UCSD-AML1 (cell line): ENCODE results near the gene RAB37.

Experiments
- DNase-seq: peaks from one replicate; lab custom pipeline; 2025; ENCODE audit not compliant: unreplicated experiment; lab: John Stamatoyannopoulos, UW

RAB37 gene

DNA sequence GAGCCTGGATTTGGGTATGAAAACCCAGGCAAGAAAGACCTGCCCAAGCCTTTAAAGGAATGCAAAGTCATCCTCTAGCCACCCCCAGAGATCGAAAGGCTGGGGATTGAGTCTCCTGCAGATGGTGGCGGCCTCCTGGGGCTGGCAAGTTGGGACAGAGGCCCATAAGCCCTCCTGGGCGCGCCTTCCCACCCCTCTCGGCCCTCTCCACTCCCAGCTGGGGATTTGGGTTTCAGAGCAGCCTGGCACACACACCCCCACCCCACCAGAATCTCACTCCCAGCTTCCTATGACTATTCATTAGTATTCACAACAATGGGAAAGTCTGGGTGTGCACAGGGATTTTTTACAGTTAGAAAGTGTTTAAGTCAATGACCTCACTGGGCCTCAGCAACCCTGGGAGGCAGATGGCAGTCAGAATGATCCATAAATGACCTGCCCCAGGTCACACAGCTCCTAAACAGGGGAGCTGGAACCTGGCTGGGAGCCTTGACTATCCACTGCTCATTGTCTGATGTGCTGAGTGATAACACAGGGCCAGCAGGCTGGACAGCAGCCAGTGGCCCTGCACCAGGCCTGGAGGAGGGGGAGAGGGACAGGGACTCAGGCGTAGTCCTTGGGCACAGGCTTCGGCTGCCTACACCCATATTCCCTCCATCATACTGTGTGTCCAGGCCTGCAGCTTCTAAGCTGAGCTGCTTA, 23.5 kb downstream of the RAB37 start:
- DNase-seq, result no peak

DNA sequence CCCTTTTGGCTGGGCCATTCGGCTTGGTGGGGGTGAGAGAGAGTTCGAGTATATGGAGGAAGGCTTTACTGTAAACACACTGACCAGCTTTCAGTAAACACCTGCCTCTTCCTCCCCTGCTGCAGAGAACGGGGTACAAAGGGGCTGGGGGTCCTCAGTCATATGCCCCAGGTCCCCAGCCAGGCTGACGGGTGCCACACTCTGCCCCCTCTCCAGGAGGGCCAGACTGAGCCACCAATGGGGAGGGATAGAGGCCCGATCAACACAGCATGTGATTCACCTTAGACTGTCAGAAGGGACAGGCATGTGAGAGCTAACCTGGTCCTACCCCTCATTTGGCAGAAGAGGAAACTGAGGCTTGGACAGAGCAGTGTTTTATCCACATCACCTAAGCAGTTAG, 24.4 kb downstream of the RAB37 start:
- DNase-seq, result no peak

DNA sequence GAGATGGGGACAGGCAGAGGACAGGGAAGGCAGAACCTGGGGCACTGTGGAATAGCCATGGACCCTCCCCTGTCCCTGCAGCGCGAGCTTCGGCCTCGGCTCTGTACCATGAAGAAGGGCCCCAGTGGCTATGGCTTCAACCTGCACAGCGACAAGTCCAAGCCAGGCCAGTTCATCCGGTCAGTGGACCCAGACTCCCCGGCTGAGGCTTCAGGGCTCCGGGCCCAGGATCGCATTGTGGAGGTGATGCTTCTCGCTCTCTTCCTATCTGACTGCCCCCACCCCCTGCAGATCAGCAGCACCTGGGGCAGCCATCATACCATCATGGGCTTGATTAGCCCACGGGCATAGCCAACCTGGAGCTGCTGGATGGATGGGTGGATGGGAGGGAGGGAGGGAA, 24.9 kb downstream of the RAB37 start:
- DNase-seq, result no peak

DNA sequence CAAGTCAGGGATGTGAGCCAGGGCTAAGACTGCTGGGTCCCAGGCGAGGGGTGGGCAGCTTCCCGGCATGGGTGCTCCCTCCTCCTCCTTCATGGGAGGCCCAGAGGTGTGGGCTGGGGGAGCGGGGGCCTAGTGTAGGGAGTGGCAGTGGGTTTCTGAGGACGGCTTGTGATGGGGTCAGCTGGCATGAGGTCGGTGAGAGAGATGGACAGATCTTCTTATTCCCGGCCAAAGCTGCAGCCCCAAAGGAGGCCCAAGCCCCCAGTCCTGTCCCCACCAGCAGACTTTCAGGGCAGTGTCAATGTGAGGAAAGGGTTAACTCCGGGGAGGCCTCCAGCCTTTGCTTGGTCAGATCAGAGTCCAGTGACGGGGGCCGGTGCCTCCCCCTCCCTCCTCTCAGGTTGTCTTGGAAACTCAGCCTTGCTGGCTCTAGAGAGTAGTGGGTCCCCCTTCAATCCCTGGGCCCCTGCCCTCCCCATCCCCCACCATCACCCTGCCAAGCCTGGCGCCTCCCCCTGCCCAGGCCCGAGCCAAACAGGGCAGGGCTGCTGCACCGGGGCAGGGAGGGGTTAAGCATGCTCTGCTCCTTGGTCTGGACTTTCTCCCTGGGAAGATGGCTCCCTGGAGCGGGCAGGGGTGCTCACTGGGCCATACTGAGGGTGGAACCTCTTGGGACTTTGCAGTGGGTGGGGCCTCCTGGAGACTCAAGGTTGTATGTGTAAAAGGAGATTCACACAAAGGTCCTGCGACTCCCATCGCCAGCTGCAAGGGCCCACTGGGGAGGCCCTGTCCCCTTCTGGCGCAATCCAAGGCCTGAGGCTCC, 26.7 kb downstream of the RAB37 start:
- DNase-seq, result no peak

DNA sequence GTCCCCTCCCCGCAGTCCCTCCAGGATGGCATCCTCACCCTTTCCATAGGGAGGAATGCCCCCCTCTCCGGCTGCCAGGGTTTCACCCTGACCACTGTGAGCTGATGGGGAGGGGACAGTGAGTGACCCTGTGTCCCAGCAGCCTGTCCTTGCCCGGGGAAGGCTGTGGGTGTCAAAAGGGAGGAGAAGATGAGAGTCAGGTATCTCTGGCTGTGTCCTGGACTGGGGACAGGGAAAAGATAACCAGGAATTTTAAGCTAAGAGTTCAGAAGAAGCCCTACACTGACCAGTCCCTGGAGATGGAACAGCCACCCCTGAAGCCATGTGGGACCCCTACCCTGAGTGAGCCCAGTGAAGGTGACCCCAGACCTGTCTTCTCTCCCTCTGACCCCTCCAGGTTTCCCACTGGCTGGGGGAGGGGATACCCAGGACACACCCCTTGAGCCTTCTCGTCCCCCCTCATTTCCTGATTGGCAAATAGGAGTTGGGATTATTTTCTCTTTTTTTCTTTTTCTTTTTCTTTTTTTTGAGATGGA, 27.8 kb downstream of the RAB37 start:
- DNase-seq, result no peak

DNA sequence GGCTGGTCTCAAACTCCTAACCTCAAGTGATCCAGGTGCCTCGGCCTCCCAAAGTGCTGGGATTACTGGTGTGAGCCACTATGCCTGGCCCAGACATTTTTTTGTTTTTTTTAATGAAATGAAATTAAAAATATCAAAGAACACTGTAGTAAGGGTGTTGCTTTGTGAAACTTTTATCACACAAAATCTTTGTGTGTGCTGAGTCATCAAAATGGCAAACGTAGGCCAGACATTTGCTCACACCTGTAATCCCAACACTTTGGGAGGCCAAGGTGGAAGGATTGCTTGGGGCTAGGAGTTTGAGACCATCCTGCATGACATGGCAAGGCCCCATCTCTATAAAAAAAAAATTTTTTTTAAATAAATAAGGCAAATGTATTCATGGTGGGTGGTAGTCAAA, 29.4 kb downstream of the RAB37 start:
- DNase-seq, result no peak

DNA sequence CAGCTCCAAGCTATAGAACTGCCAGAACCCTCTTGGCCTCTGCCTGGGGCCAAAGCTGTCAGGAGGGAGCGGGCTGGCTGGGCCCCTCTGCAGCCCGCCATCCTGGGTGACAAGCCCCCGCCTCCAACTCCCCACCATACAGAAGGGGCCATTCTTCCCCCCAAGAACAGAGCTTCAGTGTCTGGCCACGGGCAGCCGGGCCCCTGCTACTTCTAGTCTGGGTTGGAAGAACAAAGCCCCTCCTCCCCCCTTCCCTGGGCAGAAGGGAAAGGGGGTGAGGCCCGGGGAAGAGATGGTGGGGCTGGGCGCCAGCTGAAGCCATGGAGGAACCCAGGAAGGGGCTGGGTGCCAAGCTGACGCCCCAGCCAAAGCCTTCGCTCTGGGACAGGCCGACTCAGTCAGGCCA, 30.1 kb downstream of the RAB37 start:
- no peak for DNase-seq

DNA sequence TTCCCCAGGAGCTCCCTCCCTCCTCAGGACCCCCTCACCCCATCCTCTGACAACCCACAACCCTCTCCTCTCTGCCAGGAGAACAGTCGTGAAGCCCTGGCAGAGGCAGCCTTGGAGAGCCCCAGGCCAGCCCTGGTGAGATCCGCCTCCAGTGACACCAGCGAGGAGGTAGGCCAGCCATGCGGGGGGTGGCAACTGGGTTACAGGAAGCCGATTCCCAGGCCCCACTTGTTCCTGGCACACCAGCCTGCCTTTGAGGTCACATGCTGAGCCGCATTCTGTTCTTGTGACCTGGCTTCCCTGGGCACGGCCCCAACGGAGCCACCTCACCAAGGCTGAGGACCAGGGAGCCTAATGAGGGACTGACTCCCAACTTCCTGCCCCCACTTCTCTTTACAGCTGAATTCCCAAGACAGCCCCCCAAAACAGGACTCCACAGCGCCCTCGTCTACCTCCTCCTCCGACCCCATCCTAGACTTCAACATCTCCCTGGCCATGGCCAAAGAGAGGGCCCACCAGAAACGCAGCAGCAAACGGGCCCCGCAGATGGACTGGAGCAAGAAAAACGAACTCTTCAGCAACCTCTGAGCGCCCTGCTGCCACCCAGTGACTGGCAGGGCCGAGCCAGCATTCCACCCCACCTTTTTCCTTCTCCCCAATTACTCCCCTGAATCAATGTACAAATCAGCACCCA, 31.2 kb downstream of the RAB37 start:
- DNase-seq, result no peak

DNA sequence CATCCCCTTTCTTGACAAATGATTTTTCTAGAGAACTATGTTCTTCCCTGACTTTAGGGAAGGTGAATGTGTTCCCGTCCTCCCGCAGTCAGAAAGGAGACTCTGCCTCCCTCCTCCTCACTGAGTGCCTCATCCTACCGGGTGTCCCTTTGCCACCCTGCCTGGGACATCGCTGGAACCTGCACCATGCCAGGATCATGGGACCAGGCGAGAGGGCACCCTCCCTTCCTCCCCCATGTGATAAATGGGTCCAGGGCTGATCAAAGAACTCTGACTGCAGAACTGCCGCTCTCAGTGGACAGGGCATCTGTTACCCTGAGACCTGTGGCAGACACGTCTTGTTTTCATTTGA, 31.7 kb downstream of the RAB37 start:
- DNase-seq, result no peak

DNA sequence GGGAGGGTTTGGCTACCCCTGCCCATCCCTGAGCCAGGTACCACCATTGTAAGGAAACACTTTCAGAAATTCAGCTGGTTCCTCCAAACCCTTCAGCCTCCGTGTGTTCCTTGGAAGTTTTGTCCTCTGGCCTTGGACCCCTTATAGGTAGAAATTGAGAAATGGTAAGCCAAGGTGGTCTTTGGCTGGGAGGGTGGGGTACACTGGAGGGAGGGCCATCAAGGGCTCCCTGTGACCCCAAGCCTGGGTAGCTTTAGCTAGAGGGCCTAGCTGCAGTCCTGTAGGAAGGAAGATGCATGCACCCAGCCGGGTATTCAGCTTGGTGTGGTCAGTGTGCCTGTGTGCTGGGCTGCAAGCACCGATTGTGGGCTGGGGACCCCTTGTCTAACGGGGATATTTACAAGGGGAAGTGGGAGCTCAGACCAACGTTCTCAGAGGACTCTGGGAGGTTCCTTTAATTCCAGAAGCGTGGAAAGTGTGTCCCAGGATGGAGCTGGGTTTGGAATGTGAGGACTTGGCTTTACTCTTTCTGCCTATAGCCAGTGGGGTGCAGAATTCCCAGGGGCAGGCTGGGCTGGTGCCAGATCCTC, 32.3 kb downstream of the RAB37 start:
- DNase-seq, result no peak

DNA sequence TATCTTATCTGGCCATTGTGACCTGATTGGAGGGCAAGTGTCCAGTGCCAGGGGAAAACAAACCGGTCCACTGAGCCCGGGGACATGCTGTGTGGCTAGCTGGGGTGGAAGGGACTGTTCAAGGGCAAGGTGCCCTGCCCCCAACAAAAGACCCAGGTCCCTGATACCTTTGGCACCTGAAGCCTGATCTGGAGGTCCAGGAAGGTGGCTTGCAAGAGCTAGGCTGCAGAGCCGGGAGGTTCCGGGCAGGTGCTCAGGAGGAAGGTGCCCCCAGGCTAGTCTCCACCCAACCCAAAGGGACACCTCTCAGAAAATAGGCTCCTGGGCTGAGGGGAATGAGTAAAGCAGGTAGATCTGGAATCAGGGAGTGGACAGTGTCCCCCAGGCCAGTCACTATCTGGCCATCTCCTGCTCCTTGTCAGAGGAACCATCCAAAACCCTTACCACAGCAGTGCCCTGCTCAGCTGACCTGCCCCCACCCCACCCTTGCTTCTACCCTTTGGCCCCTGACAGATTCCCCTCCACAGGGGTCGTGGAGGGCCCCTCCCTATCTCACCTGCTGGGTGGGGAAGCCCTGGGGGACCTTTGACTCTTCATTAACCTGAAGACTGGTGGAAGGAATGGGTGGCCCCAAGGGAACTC, 32.9 kb downstream of the RAB37 start:
- no peak for DNase-seq

DNA sequence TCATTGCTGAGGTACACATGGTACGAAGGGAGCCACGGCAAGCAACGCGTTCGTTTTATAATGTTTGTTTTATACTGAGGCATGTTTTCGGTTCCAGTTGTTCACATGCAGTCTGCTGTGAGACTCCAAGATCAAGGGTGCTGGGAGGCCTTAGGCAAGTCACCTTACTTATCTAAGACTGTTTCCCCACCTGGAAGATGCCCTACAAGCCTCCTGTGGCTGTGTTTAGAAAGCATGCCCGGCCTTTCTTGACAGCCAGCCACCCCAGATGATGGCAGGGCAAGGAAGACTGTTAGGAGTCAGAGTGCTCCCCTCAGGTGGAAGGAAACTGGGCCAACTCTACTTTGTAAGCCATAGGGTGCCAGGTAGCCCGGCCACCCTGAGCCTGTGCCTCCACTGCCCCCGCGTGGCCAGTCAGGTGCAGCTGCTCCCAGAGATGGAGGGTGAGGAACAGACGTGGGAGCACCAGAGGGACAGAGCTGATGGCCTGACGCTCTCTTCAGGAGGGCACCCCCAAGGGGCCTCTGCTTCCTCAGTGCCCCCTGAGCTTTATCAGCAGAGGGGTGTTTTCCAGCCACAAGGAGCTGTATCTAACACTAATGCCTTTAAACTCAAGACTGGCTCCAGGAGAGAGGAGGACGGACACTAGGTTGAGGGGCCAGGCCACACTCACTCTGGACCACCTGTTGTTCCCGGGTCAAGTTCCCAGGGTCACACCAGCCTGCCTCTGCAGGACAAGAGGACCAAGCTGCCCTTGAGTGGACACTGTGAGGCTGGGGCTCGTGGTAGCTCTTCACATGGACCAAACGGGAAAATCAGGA, 33.7 kb downstream of the RAB37 start:
- DNase-seq, result peak; percentile 48

DNA sequence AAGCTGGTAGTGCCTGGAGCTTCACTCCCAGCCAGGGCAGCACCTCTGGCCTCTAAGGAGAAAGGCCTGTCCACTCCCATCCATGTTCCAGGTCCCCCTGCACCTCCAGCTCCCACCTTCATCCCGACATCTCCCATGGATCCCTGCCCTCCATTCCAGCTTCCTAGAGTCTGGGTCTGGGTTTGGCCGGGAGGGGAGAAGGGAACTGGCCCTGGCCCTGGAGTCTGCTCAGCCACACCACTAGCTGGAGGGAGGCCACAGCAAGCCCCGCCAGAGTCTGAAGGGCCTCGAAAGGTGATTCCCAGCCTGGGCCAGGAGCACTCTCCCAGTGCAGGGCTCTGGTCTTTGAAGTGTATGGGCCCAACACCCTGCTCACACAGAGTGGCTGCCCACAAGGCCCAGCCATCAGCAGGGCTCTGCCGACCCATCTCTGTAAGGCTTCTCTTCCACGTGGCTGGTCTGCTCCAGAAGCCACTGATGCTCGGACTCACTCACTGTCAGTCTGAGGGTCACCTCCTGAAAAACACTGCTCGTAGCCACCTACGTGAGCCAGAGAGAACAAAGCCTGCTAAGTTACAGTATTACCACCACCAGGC, 34.4 kb downstream of the RAB37 start:
- DNase-seq, result no peak

DNA sequence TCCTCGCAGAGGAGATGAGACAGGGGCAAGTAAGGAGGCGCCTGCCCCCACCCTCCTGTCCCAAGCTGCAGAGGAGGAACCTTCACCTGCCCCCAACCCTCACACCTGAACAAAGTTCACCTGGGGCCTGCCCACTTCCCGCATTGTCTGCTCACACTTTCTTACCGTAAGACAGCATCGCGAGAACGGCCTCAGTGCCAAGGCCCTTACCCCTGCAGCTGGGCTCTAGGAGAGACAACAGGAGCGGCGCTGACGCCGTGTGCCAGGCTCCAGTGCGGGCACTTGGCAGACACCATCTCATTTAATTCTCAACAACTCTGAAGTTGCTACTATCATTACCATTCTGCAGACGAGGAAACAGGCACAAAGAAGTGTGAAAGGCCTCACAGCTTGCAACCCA, 35.0 kb downstream of the RAB37 start:
- no peak for DNase-seq

DNA sequence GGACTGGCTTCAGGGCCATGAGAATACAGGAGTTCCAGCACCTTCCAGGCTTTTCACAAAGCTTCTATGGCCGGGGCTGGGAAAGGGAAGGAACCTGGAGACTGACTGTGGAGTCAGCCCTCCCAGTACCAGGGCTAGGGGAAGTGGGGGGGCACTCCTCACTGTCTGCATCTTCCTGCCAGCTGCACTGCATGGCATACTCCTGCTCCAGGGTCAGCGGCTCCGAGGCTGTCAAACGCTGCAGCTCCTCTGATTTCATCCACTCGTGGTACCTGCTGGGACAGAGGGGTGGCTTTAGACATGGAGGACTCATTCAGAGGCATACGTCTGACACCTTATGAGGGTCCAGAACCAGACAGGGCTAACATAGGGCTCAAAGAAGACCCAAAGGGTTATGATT, 36.4 kb downstream of the RAB37 start:
- no peak for DNase-seq

DNA sequence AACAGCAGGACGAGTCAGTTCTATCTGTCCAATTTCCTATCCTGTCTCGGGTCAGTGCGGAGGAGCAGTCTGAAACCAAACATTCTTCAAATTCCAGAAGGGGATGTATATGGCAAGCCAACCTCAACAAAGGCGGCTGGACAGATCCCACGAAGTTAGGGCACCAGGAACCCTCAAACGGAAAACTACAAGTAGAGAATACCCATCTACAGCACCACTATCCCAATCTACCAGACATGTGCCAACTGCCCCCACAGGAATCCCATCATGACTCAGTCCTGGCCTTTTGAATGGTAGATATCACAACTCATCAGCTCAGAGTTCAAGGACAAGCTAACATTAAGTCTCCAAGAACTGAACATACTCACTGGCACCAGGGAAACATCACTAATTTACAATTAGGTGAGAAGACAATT, 36.8 kb downstream of the RAB37 start:
- DNase-seq, result no peak

DNA sequence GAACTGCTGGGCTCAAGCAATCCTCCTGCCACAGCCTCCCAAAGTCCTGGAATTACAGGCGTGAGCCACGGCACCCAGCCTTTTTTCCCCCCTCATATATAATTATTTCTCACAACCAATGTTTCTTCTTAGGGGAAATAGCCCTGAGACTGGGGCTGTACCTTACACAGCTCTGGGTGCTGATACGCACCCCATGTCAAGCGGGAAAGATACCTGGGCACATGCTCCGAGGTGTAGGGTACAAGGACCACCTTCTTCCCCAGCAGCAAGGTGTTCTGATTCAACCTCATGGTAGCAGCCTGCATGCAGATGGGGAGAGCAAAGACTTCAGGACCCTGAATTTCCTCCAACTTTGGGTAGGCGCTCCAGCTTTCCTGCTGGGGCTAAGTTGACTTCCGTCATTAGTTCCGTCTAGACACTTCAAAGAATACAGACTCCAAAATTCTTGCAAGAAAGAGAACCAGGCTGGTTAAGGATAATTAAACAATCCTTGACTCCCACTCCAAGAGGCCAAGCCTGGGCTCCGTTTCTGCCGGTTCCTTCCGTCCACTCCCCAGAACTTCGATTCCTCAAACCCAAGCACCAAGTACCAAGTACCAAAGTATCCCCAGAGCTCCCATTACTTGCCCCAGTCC, 38.5 kb downstream of the RAB37 start:
- no peak for DNase-seq

DNA sequence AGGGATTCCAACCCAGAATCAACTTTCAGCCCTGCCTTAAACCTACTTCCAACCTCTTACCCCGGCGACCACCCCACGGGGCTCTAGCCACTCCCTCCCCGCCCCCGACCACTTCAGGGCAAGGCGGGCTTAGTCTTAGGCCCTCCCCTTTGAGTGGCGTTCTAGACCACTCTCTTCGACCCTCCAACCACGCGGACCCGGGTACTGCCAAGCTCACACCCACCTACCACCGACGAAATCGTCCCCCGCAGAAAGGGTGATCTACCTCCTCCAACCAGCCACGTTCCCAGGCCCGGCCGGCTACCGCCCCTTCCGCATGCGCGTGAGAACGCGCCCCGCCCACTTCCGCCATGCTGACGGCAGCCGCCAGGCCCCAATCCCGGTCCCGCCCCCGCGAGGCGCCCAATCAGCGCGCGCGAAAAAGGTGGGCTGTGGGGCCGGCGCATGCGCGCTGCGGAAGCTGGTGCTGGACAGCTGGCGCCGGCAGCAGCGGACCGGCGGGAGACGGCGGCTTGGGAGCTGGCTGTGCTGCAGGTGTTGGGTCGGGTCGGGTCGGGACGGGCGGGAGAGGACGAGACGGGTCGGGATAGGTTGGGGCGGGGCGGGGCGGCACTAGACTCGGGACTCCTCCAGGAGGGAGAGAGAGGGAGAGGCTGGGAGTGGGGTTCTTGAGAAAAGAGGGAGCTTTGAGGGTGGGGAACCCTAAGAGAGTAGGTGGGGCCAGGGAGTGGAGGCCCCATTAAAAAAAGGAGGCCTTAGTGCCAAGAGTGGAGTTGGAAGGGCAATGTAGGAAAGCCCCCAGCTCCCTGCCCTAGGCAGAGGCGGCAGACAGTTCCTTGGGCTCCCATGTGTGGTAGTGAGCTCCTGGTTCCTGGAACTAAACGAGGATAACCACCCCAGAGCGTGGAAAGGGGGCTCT, 39.2 kb downstream of the RAB37 start, which contains the start of gene NAT9:
Gene NAT9, minus strand, starts transcription at position 302 of the 919 bp plus-strand sequence. CDS start 647 bp downstream, outside the sequence.
- peak; percentile 99 for DNase-seq
